Cardiac fibroblast (primary cell): ENCODE data around the gene LRRC75A.

Experiments used
- DNase-seq, 2 donors: peaks; one replicate each; pipeline versions ENCODE4 v3.0.0 to v3.0.0-alpha.2; 2010; ENCODE audit warnings: low read depth in 2 of 2
- H3K4me3 ChIP-seq, 2 donors: replicated peaks in 1 of 2; 1 replicate in 1 of 2; 2 replicates in 1 of 2; pipeline ENCODE4 v1.5.1; 2011; ENCODE audit warnings: low read depth in 2 of 2, low read length in 2 of 2, mild to moderate bottlenecking in 2 of 2, moderate library complexity in 1 of 2
- TF ChIP-seq, protein P1 (sequence below): IDR thresholded peaks from one replicate; pipeline ENCODE4 v1.5.1; 2011; ENCODE audit warnings: low read depth, mild to moderate bottlenecking, low read length, inconsistent platforms

LRRC75A gene

DNA sequence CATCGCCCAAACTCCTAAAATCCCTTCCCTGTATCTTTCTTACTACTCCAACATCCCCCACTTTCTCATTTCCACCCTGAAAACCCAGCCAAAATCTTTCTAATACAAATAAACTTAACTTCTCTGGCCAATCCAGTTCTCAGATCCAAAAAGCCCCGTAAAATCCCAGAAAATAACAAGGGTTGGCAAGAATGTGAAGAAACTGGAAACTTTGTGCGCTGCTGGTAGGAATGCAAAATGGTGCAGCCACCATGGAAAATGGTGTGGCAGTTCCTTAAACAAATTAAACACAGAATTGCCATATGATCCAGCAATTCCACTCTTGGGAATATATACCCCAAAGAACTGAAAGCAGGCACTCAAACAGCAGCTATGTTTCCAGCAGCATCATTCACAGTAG, 24.1 kb downstream of the LRRC75A start:
- DNase-seq = no peak
- H3K4me3 ChIP-seq = no peak overlapping the region
- TF ChIP-seq, protein P1, sequence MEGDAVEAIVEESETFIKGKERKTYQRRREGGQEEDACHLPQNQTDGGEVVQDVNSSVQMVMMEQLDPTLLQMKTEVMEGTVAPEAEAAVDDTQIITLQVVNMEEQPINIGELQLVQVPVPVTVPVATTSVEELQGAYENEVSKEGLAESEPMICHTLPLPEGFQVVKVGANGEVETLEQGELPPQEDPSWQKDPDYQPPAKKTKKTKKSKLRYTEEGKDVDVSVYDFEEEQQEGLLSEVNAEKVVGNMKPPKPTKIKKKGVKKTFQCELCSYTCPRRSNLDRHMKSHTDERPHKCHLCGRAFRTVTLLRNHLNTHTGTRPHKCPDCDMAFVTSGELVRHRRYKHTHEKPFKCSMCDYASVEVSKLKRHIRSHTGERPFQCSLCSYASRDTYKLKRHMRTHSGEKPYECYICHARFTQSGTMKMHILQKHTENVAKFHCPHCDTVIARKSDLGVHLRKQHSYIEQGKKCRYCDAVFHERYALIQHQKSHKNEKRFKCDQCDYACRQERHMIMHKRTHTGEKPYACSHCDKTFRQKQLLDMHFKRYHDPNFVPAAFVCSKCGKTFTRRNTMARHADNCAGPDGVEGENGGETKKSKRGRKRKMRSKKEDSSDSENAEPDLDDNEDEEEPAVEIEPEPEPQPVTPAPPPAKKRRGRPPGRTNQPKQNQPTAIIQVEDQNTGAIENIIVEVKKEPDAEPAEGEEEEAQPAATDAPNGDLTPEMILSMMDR = no peak

DNA sequence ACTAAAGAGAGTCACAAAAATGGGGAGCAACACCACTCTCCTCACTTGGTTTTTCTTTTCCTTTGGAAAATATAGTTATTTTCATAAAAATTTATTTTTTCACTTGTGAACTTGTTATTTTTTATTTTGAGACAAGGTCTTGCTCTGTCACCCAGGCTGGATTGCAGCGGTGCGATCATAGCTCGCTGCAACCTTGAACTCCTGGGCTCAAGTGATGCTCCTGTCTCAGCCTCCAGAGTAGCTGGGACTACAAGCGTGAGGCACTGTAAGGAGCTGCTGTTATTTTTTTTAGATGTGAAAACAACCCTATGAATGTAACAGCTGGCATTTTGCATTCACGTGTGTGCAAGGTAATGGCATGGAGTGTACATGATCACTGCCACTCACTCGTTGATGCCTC, 24.9 kb downstream of the LRRC75A start:
- DNase-seq = no peak
- H3K4me3 ChIP-seq = no peak overlapping the region
- TF ChIP-seq, protein P1 = no peak

DNA sequence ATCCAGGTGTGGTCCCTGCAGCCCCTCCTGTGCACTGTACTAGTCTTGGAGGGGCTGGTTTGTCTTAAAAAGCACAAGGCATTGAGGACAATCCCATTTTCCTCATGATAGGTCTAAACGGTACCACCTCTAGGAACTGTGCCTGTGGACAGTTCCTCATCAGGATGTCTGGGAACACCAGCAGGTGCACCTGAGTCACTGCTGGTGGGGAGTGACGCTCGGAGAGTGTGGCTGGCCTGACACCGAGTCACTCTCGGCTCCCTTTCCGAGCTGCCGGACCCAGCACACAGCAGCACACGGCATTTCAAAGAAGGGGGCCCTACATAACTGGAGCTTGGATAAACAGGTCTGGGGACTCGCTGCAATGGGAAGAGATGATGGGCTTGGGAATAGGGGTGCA, 25.6 kb downstream of the LRRC75A start:
- TF ChIP-seq, protein P1 = no peak
- H3K4me3 ChIP-seq = no peak overlapping the region
- DNase-seq = no peak

DNA sequence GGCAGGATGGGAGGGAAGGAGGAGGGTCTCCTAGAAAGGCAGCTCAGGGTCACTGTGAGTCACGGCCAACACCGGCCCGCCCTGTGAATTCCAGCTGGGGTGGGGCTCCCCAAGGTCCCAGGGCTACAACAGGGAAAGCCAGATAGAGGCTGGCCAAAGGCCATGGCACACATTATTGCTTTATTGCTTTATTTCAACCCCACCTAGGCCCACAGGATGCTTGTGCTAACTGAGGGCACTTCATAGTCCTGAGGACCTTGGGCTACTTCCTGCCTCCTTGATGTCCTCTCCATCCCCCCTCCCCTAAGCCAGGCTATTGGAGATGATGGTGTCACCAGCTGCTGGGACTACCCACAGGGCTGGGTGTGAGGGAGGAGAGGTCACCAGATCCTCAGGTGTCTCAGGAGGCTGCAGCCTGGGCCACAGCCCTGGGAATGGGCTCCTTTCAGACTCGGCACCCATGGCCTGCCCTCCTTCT, 26.1 kb downstream of the LRRC75A start:
- DNase-seq = no peak
- TF ChIP-seq, protein P1 = no peak

DNA sequence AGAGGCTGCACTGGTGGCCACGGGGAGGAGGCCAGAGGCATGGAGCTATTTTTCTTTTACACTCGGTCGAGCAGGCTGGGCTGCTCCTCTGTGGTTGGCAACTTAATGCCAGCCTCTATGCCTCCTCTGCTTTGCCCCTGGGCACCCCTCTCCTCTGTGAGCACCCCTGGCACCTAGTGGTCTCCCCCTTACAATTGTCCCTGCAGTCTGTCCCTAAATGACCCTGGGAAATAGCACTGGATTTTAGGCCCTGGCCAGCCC, 27.0 kb downstream of the LRRC75A start:
- TF ChIP-seq, protein P1 = no peak
- no peak for DNase-seq
- no peak overlapping the region for H3K4me3 ChIP-seq

More for the DNA sequence above, 26.1 kb downstream of the LRRC75A start:
- H3K4me3 ChIP-seq = no peak overlapping the region

DNA sequence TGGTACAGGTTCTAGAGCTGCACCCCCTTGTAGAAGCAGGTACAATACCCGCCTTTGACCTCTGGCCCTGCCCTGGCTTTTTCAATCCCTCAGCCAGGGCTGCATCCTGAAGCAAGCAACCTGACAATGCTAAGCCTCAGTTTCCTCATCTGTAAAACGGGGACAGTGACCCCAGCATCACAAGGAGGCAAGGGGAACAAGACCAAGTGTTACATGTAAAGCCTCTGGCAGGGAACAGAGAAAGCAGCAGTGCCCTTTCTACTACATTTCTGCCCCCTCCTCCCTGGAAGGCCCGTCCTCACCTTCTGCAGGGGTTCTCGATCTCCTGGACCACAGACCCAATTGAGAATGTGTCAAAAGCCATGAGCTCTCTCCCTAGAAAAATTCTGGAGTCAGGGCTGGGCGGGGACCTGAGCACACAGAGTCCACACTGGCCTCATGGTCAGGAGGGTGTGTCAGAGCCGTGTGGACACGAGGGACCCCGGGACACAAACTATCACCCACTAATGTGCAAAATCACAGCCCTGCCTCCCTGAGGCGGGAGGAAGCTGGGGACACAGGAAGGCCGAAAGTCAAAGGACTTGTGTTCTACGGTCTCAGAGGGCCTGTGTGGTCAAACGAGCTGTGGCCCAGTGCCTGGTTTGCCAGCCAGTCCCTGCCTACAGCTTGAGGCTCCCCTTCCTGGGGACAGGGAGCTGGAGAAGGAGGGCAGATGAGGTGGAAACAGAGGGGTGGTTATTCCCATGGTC, 27.5 kb downstream of the LRRC75A start:
- no peak overlapping the region for H3K4me3 ChIP-seq
- no peak for DNase-seq
- TF ChIP-seq, protein P1 = no peak
